Measurements from ENCODE around the gene ST6GALNAC3.

DNA sequence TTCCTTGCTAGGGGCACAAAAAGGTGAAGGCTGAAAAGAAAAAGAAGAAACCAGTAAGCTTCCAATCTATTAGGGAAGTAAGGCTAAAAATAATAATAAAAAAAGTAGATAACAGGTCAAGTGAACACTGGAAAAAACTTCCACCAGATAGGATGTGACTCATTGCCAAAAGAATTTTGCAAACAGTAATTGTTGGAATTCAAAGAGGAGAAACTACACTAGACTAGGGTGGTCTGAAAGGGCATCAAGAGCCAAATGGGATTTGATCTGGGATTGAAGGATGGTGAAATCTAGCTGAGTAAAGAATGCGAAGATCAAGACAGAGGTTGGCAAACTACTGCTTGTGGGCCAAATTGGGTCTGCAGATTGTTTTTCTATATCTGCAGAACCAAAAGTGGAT lies 6.0 kb upstream of the ST6GALNAC3 start:
- TF ChIP-seq, protein P1, sequence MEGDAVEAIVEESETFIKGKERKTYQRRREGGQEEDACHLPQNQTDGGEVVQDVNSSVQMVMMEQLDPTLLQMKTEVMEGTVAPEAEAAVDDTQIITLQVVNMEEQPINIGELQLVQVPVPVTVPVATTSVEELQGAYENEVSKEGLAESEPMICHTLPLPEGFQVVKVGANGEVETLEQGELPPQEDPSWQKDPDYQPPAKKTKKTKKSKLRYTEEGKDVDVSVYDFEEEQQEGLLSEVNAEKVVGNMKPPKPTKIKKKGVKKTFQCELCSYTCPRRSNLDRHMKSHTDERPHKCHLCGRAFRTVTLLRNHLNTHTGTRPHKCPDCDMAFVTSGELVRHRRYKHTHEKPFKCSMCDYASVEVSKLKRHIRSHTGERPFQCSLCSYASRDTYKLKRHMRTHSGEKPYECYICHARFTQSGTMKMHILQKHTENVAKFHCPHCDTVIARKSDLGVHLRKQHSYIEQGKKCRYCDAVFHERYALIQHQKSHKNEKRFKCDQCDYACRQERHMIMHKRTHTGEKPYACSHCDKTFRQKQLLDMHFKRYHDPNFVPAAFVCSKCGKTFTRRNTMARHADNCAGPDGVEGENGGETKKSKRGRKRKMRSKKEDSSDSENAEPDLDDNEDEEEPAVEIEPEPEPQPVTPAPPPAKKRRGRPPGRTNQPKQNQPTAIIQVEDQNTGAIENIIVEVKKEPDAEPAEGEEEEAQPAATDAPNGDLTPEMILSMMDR (IDR thresholded peaks at IDR 0.05) = no peak
- TF ChIP-seq POLR2A (IDR thresholded peaks at IDR 0.05) = no peak

Measured in heart left ventricle (tissue), 13 donors.